ENCODE data around the gene MYF6. TPM values are rescaled to one million over a fixed set of nuclear protein-coding genes. Genes with fewer than 3 reads are reported as not detected.

MYF6 gene
- total RNA-seq, 1 donor from 2014 or later, result not detected

- Mint-ChIP-seq H3K9me3 (no peaks in the 10 kb centered on the region), H3K4me1 (ENCODE audit: low read depth) (no peaks in the 10 kb centered on the region), H3K27ac (no peak overlapping the region), H3K36me3 (ENCODE audit: low read depth) (no peaks in the 10 kb centered on the region), H3K27me3 (ENCODE audit: low read depth) (no peaks in the 10 kb centered on the region), H3K4me3 (ENCODE audit: low read depth) (no peak overlapping the region)
- intact Hi-C loops (cut with micrococcal nuclease), result no loop called here
- DNase-seq (ENCODE audit: low spot score), result no peak
Observed at GRCh38 chr12:80747800-80748199, 40.4 kb downstream of the MYF6 start.

GRCh38 chr12:80749456-80749855 is 42.0 kb downstream of the MYF6 start:
- no peaks in the 10 kb centered on the region for H3K9me3 Mint-ChIP-seq
- H3K27ac Mint-ChIP-seq, result no peak overlapping the region
- intact Hi-C loops (cut with micrococcal nuclease), result no loop called here
- no peak for DNase-seq (ENCODE audit: low spot score)
- H3K27me3 Mint-ChIP-seq (ENCODE audit: low read depth), result no peaks in the 10 kb centered on the region
- H3K4me1 Mint-ChIP-seq (ENCODE audit: low read depth), result no peaks in the 10 kb centered on the region
- H3K4me3 Mint-ChIP-seq (ENCODE audit: low read depth), result no peak overlapping the region
- no peaks in the 10 kb centered on the region for H3K36me3 Mint-ChIP-seq (ENCODE audit: low read depth)

GRCh38 chr12:80752464-80752863 is 45.0 kb downstream of the MYF6 start:
- Mint-ChIP-seq H3K27me3 (ENCODE audit: low read depth) (no peaks in the 10 kb centered on the region), H3K27ac (no peak overlapping the region), H3K4me3 (ENCODE audit: low read depth) (no peak overlapping the region), H3K9me3 (no peaks in the 10 kb centered on the region), H3K4me1 (ENCODE audit: low read depth) (peaks cover 3% of the 10 kb centered on the region), H3K36me3 (ENCODE audit: low read depth) (no peaks in the 10 kb centered on the region)
- no peak for DNase-seq (ENCODE audit: low spot score)
- intact Hi-C loops (cut with micrococcal nuclease), result no loop called here

DNA sequence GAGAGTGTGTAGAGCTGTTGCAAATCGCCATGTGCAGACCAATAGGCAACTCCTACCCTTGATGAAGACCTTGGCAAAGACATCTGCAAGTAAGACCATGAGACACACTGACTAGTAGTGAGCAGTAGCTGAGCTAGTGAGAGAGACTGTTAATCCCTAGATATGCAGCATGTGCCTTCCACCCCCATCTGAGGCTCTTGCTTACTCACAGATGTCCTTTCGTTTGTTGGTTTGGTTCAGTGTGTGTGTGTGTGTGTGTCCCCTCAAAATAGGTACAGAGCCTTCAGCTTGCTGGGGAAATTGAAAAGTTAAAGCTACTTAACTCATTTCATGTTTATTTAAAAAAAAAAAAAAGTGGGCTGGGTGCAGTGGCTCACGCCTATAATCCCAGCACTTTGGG is 46.8 kb downstream of the MYF6 start:
- no peak for DNase-seq (ENCODE audit: low spot score)
- intact Hi-C loops (cut with micrococcal nuclease), result no loop called here
- Mint-ChIP-seq H3K4me1 (ENCODE audit: low read depth) (peaks cover 3% of the 10 kb centered on the region), H3K27ac (no peak overlapping the region), H3K4me3 (ENCODE audit: low read depth) (no peak overlapping the region), H3K36me3 (ENCODE audit: low read depth) (no peaks in the 10 kb centered on the region), H3K9me3 (no peaks in the 10 kb centered on the region), H3K27me3 (ENCODE audit: low read depth) (peaks cover 1% of the 10 kb centered on the region)

GRCh38 chr12:80756875-80757274 is 49.4 kb downstream of the MYF6 start:
- peaks cover 3% of the 10 kb centered on the region for H3K4me1 Mint-ChIP-seq (ENCODE audit: low read depth)
- H3K27me3 Mint-ChIP-seq (ENCODE audit: low read depth), result peaks cover 5% of the 10 kb centered on the region
- H3K9me3 Mint-ChIP-seq, result no peaks in the 10 kb centered on the region
- intact Hi-C loops (cut with micrococcal nuclease), result no loop called here
- no peaks in the 10 kb centered on the region for H3K36me3 Mint-ChIP-seq (ENCODE audit: low read depth)
- DNase-seq (ENCODE audit: low spot score), result no peak
- no peak overlapping the region for H3K27ac Mint-ChIP-seq
- no peak overlapping the region for H3K4me3 Mint-ChIP-seq (ENCODE audit: low read depth)

Other genes starting within 250 kb of the MYF6 start
- not detected in 2 replicates for gene MYF5, start 9.3 kb downstream of the MYF6 start, total RNA-seq
- gene LIN7A, start 230.3 kb downstream of the MYF6 start, total RNA-seq, result 0.48 and 0.68 TPM in 2 replicates